ENCODE measurements around the gene DGCR6L. TPM values are rescaled to one million over a fixed set of nuclear protein-coding genes. Genes with fewer than 3 reads are reported as not detected.
A peak's percentile ranks its signal among the peaks of the same experiment; 100 is the strongest.
"Not testable (repeated sequence)": the region's sequence is repeated elsewhere in the genome, so short reads cannot be mapped to it uniquely, and the experiment has no call there.

DGCR6L gene
- polyA plus RNA-seq, 4 donors: 47.2 to 80.1 (median 53.8) TPM

- H3K27ac ChIP-seq (ENCODE audit: low read depth in 1 of 3, low read length in 2 of 3); H3K4me1 ChIP-seq (ENCODE audit: control insufficient read depth in 3 of 3, insufficient read depth in 2 of 3, low read depth in 1 of 3, low read length in 2 of 3); H3K4me3 ChIP-seq (ENCODE audit: low read depth in 1 of 3, low read length in 3 of 3); DNase-seq; H3K9me3 ChIP-seq (ENCODE audit: control insufficient read depth in 2 of 2, insufficient read depth in 1 of 2, low read depth in 1 of 2, low read length in 1 of 2); FAIRE-seq; H3K27me3 ChIP-seq (ENCODE audit: control insufficient read depth in 3 of 3, insufficient read depth in 3 of 3, low read length in 3 of 3): not testable (repeated sequence)
- WGBS, 3 donors: 89 to 92% (median 92%) methylated on average over 12 of the region's 12 CpGs
- peaks cover 0 to 36% (median 0%) of the 10 kb centered on the region in 3 donors for H3K36me3 ChIP-seq (ENCODE audit: control insufficient read depth in 3 of 3, insufficient read depth in 2 of 3, low read depth in 1 of 3, low read length in 3 of 3)
Measured at GRCh38 chr22:20314741-20315336, 5.0 kb downstream of the DGCR6L start.

- FAIRE-seq; H3K4me3 ChIP-seq (ENCODE audit: low read depth in 1 of 3, low read length in 3 of 3); H3K27me3 ChIP-seq (ENCODE audit: control insufficient read depth in 3 of 3, insufficient read depth in 3 of 3, low read length in 3 of 3); H3K27ac ChIP-seq (ENCODE audit: low read depth in 1 of 3, low read length in 2 of 3); DNase-seq; H3K9me3 ChIP-seq (ENCODE audit: control insufficient read depth in 2 of 2, insufficient read depth in 1 of 2, low read depth in 1 of 2, low read length in 1 of 2); H3K4me1 ChIP-seq (ENCODE audit: control insufficient read depth in 3 of 3, insufficient read depth in 2 of 3, low read depth in 1 of 3, low read length in 2 of 3): not testable (repeated sequence)
- WGBS, 3 donors: 89 to 94% methylated on average over 4 to 5 of the region's 5 CpGs; no CpG with 5 or more reads in 1 of the 3 donors
- H3K36me3 ChIP-seq (ENCODE audit: control insufficient read depth in 3 of 3, insufficient read depth in 2 of 3, low read depth in 1 of 3, low read length in 3 of 3): peaks cover 0 to 36% (median 0%) of the 10 kb centered on the region in 3 donors
Measured at GRCh38 chr22:20314206-20314605, 5.7 kb downstream of the DGCR6L start.

- not testable (repeated sequence) for DNase-seq; FAIRE-seq; H3K4me1 ChIP-seq (ENCODE audit: control insufficient read depth in 3 of 3, insufficient read depth in 2 of 3, low read depth in 1 of 3, low read length in 2 of 3); H3K4me3 ChIP-seq (ENCODE audit: low read depth in 1 of 3, low read length in 3 of 3); H3K27me3 ChIP-seq (ENCODE audit: control insufficient read depth in 3 of 3, insufficient read depth in 3 of 3, low read length in 3 of 3); H3K27ac ChIP-seq (ENCODE audit: low read depth in 1 of 3, low read length in 2 of 3); H3K9me3 ChIP-seq (ENCODE audit: control insufficient read depth in 2 of 2, insufficient read depth in 1 of 2, low read depth in 1 of 2, low read length in 1 of 2)
- peaks cover 0 to 36% (median 0%) of the 10 kb centered on the region in 3 donors for H3K36me3 ChIP-seq (ENCODE audit: control insufficient read depth in 3 of 3, insufficient read depth in 2 of 3, low read depth in 1 of 3, low read length in 3 of 3)
- 77 to 82% (median 78%) methylated on average over 8 to 11 of the region's 11 CpGs for WGBS, 3 donors
Measured at GRCh38 chr22:20313306-20314077, 6.4 kb downstream of the DGCR6L start.

GRCh38 chr22:20312396-20313191, 7.3 kb downstream of the DGCR6L start:
- Histone ChIP-seq H3K4me1 (ENCODE audit: control insufficient read depth in 3 of 3, insufficient read depth in 2 of 3, low read depth in 1 of 3, low read length in 2 of 3) (no peaks in the 10 kb centered on the region), H3K36me3 (ENCODE audit: control insufficient read depth in 3 of 3, insufficient read depth in 2 of 3, low read depth in 1 of 3, low read length in 3 of 3) (peaks cover 0 to 36% (median 0%) of the 10 kb centered on the region in 3 donors), H3K4me3 (ENCODE audit: low read depth in 1 of 3, low read length in 3 of 3) (no peak overlapping the region), H3K27me3 (ENCODE audit: control insufficient read depth in 3 of 3, insufficient read depth in 3 of 3, low read length in 3 of 3) (no peaks in the 10 kb centered on the region), H3K9me3 (ENCODE audit: control insufficient read depth in 2 of 2, insufficient read depth in 1 of 2, low read depth in 1 of 2, low read length in 1 of 2) (no peaks in the 10 kb centered on the region), H3K27ac (ENCODE audit: low read depth in 1 of 3, low read length in 2 of 3) (peak overlapping the region in 1 of 3 donors; percentile 38)
- DNase-seq: peak in 1 of 2 donors; percentile 63
- no peak for FAIRE-seq
- 68 to 79% (median 71%) methylated on average over 11 to 14 of the region's 14 CpGs for WGBS, 3 donors

GRCh38 chr22:20311249-20312062, 8.4 kb downstream of the DGCR6L start:
- 85 to 86% (median 86%) methylated on average over 14 to 17 of the region's 20 CpGs for WGBS, 3 donors
- not testable (repeated sequence) for DNase-seq; H3K4me1 ChIP-seq (ENCODE audit: control insufficient read depth in 3 of 3, insufficient read depth in 2 of 3, low read depth in 1 of 3, low read length in 2 of 3); H3K27me3 ChIP-seq (ENCODE audit: control insufficient read depth in 3 of 3, insufficient read depth in 3 of 3, low read length in 3 of 3); H3K4me3 ChIP-seq (ENCODE audit: low read depth in 1 of 3, low read length in 3 of 3); FAIRE-seq; H3K9me3 ChIP-seq (ENCODE audit: control insufficient read depth in 2 of 2, insufficient read depth in 1 of 2, low read depth in 1 of 2, low read length in 1 of 2); H3K27ac ChIP-seq (ENCODE audit: low read depth in 1 of 3, low read length in 2 of 3)
- H3K36me3 ChIP-seq (ENCODE audit: control insufficient read depth in 3 of 3, insufficient read depth in 2 of 3, low read depth in 1 of 3, low read length in 3 of 3): peaks cover 0 to 31% (median 0%) of the 10 kb centered on the region in 3 donors

GRCh38 chr22:20310773-20311172, 9.1 kb downstream of the DGCR6L start:
- H3K4me1 ChIP-seq (ENCODE audit: control insufficient read depth in 3 of 3, insufficient read depth in 2 of 3, low read depth in 1 of 3, low read length in 2 of 3); H3K27me3 ChIP-seq (ENCODE audit: control insufficient read depth in 3 of 3, insufficient read depth in 3 of 3, low read length in 3 of 3); H3K4me3 ChIP-seq (ENCODE audit: low read depth in 1 of 3, low read length in 3 of 3); FAIRE-seq; H3K27ac ChIP-seq (ENCODE audit: low read depth in 1 of 3, low read length in 2 of 3); H3K9me3 ChIP-seq (ENCODE audit: control insufficient read depth in 2 of 2, insufficient read depth in 1 of 2, low read depth in 1 of 2, low read length in 1 of 2); DNase-seq: not testable (repeated sequence)
- 93 to 99% (median 94%) methylated on average over 5 to 6 of the region's 6 CpGs for WGBS, 3 donors
- peaks cover 0 to 25% (median 0%) of the 10 kb centered on the region in 3 donors for H3K36me3 ChIP-seq (ENCODE audit: control insufficient read depth in 3 of 3, insufficient read depth in 2 of 3, low read depth in 1 of 3, low read length in 3 of 3)

- H3K36me3 ChIP-seq (ENCODE audit: control insufficient read depth in 3 of 3, insufficient read depth in 2 of 3, low read depth in 1 of 3, low read length in 3 of 3): peaks cover 0 to 19% (median 0%) of the 10 kb centered on the region in 3 donors
- 75 to 98% (median 86%) methylated on average over 3 to 6 of the region's 7 CpGs for WGBS, 3 donors
- not testable (repeated sequence) for H3K27ac ChIP-seq (ENCODE audit: low read depth in 1 of 3, low read length in 2 of 3); H3K9me3 ChIP-seq (ENCODE audit: control insufficient read depth in 2 of 2, insufficient read depth in 1 of 2, low read depth in 1 of 2, low read length in 1 of 2); H3K4me1 ChIP-seq (ENCODE audit: control insufficient read depth in 3 of 3, insufficient read depth in 2 of 3, low read depth in 1 of 3, low read length in 2 of 3); DNase-seq; H3K27me3 ChIP-seq (ENCODE audit: control insufficient read depth in 3 of 3, insufficient read depth in 3 of 3, low read length in 3 of 3); H3K4me3 ChIP-seq (ENCODE audit: low read depth in 1 of 3, low read length in 3 of 3); FAIRE-seq
Measured at GRCh38 chr22:20310180-20310579, 9.7 kb downstream of the DGCR6L start.
